ENCODE data around the gene BRMS1L.

DNA sequence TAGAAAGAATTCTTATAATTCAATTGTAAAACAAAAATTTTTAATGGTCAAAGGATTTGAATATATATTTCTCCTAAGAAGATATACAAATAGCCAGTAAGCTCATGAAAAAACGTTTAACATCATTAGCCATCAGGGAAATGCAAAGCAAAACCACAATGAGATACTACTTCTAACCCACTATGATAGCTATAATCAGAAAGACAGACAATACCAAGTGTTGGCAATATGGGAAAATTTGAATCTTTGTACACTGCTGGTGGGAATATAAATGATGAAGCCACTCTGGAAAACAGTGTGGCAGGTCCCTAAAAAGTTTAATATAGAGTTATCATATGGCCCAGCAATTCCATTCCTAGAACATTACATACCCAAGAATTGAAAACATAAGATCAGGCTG, 42.4 kb upstream of the BRMS1L start:
- TF ChIP-seq, protein P1, sequence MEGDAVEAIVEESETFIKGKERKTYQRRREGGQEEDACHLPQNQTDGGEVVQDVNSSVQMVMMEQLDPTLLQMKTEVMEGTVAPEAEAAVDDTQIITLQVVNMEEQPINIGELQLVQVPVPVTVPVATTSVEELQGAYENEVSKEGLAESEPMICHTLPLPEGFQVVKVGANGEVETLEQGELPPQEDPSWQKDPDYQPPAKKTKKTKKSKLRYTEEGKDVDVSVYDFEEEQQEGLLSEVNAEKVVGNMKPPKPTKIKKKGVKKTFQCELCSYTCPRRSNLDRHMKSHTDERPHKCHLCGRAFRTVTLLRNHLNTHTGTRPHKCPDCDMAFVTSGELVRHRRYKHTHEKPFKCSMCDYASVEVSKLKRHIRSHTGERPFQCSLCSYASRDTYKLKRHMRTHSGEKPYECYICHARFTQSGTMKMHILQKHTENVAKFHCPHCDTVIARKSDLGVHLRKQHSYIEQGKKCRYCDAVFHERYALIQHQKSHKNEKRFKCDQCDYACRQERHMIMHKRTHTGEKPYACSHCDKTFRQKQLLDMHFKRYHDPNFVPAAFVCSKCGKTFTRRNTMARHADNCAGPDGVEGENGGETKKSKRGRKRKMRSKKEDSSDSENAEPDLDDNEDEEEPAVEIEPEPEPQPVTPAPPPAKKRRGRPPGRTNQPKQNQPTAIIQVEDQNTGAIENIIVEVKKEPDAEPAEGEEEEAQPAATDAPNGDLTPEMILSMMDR (IDR thresholded peaks at IDR 0.05): no peak
- no peak for TF ChIP-seq POLR2A (IDR thresholded peaks at IDR 0.05)

All from right lobe of liver (tissue), 4 donors.